Measurements from ENCODE around the gene SUOX.
A peak's percentile ranks its signal among the peaks of the same experiment; 100 is the strongest.
"Not testable (repeated sequence)": the region's sequence is repeated elsewhere in the genome, so short reads cannot be mapped to it uniquely, and the experiment has no call there.

SUOX gene

DNA sequence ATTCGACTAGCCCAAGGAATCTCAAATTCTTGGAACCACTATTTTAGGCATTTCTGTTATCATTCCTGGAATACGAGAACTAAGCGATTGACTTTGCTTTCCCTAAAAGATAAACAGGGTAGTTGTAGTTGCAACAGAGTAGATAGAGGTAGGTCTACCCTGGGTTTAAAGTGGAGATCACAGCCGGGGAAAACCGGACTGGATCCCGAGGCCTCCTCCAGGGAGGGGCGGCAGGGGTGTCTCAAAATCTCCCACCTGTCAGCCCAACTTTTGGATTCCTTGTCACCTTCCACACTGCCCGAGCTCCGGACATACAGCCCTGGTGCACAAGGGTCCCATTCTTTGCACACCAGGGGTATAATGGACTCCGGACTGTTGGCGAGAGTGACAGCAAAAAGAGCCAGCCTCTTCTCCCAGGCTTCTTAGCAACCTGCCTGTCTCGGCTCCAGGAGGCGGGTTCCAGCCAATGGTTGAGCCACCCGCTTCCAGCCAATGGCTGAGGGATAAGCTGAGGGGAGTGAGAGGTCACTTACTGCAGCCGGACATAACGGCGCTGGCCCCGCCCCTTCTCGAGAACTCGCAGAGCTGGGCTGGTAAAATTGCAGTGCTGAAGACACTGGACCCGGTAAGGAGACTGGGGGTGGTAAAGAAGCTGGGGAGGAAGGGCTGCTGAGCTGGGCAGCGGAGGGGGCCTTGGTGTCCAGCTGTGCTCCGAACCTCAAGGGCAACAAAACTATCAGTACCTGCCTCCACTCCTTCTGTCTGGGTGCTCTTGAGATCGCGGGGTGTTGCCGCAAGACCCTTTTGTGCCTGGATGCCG, at the start of gene SUOX:
Gene SUOX, plus strand, starts transcription at position 562 of the 820 bp plus-strand sequence. CDS start 4,946 bp downstream, outside the sequence.
- peak; percentile 63 for DNase-seq

DNA sequence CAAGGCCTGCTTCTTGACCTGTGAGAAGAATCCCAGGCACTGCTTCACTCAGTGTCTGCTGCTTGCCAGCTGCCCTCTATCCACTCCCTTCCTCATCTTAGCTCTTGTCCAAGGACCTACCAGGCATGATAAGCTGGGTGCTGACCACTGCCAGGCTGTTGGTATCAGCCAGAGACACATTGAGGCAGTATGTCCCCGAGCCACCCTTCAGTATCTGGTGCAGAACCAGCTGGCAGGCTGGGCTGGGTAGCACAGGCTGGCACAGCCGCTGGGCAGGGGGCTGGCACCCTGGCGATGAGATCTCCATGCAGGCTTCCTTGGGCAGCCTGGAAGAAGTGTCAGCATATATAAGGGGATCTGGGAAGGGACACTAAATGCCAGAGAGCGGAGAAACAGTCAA, 41.7 kb upstream of the SUOX start:
- DNase-seq = no peak

GRCh38 chr12:55955800-55956508, 41.1 kb upstream of the SUOX start:
- peak; percentile 66 for DNase-seq

DNA sequence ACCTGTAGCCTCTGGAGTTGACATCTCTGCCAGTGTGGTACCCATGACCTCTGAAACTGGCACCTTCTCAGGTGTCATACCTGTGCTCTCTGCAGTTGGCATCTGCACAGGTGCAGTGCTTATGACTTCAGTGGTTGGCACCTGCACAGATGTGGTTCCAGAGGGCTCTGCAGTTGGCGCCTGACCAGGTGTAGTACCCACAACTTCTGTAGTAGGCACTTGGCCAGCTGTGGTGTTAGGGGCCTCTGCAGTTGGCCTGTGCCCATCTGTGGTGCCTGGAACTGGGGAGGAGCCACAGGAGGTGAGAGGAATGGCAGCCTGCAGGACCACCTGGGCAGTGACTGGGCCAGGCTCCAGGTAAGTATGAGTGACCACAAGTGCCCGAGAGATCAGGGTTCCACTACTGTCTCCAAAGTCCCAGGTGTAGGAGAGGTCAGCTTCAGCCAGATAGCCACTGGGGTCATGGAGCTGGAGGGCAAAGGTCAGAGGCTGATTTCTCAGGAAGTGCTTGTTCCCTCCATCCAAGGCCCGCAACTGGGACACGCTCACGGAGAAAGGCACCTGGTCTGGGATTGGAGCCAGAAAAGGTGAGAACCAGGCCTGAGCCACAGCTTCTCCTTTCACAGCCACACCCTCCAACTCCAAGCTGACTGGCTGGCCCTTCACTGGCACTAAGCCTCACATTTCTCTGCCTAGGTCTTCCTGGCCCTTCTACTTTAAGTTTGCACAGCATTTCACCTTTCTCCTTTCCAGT, 39.8 kb upstream of the SUOX start:
- DNase-seq = no peak

GRCh38 chr12:55963760-55964159, 33.3 kb upstream of the SUOX start:
- no peak for DNase-seq

GRCh38 chr12:55965240-55965639, 31.8 kb upstream of the SUOX start:
- DNase-seq = no peak

DNA sequence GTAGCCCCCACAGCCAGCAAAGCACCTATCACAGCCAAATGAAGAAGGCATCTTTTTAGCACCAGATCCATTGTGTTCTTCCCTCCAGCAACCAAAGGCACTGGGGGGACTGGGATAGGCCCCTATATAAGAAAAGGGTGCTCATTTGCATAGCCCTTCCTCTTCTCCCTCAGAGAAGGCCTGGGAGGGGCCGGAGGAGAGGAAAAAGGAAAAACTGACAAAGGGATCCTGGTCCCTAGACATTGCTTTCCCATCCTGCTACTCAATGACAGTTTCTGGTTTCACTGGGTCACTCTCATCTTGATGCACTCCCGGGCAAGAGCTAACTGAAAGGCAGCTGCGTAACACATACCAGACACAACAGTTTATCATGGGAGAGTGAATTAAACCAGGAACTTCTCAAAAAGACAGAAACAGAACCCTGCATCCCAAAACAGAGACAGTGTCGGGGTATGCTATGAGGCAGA, 31.1 kb upstream of the SUOX start, which contains the start of gene PMEL:
Gene PMEL, minus strand, starts transcription at position 102 of the 467 bp plus-strand sequence. Its CDS starts 31 bp downstream, at position 71.
- no peak for DNase-seq

DNA sequence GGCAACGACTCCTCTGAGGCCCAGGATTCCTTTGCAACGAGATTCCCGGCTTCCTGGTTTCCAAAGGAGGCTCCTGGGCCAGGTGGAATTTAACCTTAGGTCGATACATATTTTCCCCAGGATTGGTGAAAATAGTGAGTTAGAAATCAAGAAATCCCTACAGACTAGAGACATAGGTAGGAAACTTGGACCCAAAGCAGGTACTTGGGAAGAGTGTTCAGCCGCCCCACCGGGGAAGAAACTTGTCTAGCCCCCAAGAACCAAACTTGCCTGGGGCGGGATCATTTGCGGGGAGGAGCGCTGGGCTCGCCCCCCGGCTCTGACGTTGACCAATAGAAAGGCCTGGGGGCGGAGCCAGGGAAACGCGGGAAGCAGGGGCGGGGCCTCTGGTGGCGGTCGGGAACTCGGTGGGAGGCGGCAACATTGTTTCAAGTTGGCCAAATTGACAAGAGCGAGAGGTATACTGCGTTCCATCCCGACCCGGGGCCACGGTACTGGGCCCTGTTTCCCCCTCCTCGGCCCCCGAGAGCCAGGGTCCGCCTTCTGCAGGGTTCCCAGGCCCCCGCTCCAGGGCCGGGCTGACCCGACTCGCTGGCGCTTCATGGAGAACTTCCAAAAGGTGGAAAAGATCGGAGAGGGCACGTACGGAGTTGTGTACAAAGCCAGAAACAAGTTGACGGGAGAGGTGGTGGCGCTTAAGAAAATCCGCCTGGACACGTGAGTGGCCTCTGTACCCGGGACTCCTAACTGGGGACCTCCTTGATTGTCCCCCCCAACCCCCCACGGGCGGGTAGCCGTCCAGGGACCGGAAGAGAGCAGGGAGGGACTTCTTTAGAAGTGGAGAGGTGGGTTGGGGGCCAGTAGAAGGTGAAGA, 30.4 kb upstream of the SUOX start, which contains the start of gene CDK2:
Gene CDK2, plus strand, starts transcription at position 423 of the 874 bp plus-strand sequence. Its CDS starts 179 bp downstream, at position 602.
- peak; percentile 97 for DNase-seq

DNA sequence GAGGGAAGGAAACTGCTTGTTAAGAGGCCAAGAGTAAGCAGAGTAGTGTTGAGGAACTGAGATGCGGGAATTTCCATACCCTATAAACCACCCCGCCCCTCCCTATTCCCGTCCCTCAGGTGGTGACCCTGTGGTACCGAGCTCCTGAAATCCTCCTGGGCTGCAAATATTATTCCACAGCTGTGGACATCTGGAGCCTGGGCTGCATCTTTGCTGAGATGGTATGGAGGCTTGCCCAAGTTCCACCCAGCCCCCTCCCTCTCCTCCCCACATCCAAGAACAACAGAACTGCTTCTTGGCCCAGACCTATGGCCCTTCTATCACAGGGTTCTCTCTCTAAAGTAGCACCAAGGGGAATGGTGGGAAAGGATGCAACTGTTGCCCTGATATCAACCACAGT, 27.7 kb upstream of the SUOX start:
- DNase-seq = no peak

DNA sequence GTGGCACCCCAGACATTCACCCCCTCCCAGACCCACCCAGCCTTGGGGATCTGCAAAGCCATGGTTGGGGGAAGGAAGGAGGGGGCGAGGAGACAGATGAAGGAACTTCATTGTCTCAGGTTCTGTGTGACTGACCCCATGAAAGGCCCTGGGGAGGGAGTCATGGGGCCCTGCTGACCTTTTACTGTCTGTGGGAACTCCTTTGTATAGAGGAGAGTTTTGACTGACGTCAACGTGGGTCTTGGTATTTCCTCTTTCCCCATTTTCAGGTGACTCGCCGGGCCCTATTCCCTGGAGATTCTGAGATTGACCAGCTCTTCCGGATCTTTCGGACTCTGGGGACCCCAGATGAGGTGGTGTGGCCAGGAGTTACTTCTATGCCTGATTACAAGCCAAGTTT, 26.3 kb upstream of the SUOX start:
- DNase-seq = no peak

- DNase-seq = no peak
Measured at GRCh38 chr12:55972042-55972441, 25.0 kb upstream of the SUOX start.

GRCh38 chr12:55972456-55972855, 24.6 kb upstream of the SUOX start:
- no peak for DNase-seq

- DNase-seq = no peak
Measured at GRCh38 chr12:55972911-55973598, 24.0 kb upstream of the SUOX start.

- peak; percentile 99 for DNase-seq
Measured at GRCh38 chr12:55973599-55974307, 23.3 kb upstream of the SUOX start, which contains the start of gene RAB5B. RAB5B (plus strand) TSS chr12:55974078; CDS start chr12:55986961, 12,883 bp downstream.

GRCh38 chr12:55974308-55974730, 22.8 kb upstream of the SUOX start:
- DNase-seq = peak; percentile 54

DNA sequence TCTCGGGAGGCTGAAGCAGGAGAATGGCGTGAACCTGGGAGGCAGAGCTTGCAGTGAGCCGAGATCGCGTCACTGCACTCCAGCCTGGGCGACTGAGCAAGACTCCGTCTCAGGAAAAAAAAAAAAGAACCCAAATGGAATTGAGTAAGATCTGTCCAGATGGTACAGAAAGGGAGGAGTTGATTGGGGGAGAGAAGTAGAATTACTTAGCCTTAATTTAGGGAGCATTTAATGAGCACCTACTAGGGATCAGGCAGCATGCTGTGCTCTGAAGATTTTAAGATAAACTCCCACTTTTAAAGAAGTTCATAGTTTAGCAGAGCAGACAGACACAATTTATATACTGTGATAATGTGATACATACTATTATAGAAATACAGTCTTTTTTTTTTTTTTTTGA, 18.7 kb upstream of the SUOX start:
- DNase-seq = no peak

- DNase-seq = no peak
Measured at GRCh38 chr12:55979069-55979468, 18.0 kb upstream of the SUOX start.

DNA sequence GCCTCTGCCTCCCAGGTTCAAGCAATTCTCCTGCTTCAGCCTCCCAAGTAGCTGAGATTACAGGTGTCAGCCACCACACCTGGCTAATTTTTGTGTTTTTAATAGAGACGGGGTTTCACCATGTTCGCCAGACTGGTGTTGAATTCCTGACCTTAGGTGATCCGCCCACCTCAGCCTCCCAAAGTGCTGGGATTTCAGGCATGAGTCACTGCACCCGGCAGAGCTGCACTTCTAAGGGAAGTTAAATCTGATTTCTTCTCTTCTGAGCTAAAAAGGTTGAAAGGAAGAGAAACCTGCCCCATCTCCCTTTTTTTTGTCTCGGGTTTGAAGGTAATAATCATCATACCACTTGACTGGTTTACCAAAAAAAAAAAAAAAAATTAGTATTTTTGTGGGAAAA, 15.2 kb upstream of the SUOX start:
- DNase-seq = not testable (repeated sequence)

DNA sequence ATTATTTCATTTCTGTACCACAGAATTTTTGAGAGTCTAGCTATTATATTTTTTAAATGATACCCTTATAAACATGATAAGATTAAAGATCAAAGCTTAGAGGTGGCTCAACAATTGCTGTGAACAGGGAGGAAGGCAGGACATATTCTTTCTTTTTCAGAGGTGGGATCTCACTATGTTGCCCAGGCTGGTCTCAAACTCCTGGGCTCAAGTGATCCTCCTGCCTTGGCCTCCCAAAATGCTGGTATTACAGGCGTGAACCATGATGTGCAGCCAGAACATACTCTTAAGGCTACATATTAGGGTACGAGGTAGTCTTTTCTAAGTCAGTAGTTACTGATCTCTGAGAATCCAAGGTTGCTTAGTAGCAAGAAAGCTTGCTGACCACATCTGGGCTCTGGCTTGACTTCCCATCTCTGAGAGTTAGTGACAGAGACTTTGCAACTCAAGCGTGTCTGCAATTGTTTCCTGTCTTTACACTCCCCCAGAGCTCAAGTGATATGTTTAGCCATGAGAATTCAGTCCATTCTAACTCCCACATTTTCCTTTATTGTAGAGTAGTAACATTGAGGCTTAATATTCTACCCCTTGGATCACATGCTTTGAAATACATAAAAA, 14.6 kb upstream of the SUOX start:
- no peak for DNase-seq

DNA sequence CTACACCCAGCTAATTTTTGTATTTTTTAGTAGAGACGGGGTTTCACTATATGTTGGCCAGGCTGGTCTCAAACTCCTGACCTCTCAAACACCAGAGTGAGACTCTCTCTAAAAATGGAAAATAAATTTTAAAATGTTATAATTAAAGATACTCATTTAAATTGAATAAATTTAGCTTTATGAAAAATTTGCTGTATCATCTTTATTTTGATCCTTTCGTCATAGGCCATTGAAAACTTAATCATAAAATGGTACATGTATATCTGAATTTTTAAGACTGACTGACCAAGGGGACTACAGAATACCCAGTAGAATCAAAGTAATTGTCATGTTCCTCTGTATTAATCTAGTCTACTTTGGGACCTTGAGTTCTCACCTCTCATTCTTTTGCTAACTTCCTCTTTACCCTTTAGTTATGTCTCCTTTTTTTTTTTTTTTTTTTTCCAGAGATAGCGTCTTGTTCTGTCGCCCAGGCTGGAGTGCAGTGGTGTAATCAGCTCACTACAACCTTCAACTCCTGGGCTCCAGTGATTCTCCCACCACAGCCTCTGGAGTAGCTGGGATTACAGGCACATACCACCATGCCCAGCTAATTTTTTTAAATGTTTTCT, 13.7 kb upstream of the SUOX start:
- DNase-seq = no peak
